Measurements from ENCODE around the gene RPS21.

GRCh38 chr20:62339647-62340062 is 47.2 kb upstream of the RPS21 start:
- TF ChIP-seq PATZ1 (CRISPR knock-in tag; IDR thresholded peaks at IDR 0.05; ENCODE audit: borderline replicate concordance) (no peak), BACH2 (CRISPR knock-in tag; IDR thresholded peaks at IDR 0.05; ENCODE audit: borderline replicate concordance) (no peak), SNAI2 (CRISPR knock-in tag; IDR thresholded peaks at IDR 0.05) (no peak), POU6F1 (CRISPR knock-in tag; IDR thresholded peaks at IDR 0.05; ENCODE audit: borderline replicate concordance, low read depth) (no peak), TOX (CRISPR knock-in tag; IDR thresholded peaks at IDR 0.05; ENCODE audit: borderline replicate concordance) (no peak), RARB (CRISPR knock-in tag; IDR thresholded peaks at IDR 0.05) (no peak)

All from SK-N-SH treated with all-trans-retinoic acid at 6 μM for 48 hours (cell line).